IMR-90 (cell line): ENCODE results near the gene DVL2. TPM values are rescaled to one million over a fixed set of nuclear protein-coding genes. Genes with fewer than 3 reads are reported as not detected.
A peak's percentile ranks its signal among the peaks of the same experiment; 100 is the strongest.

Source experiments
- ATAC-seq: fragments of 200-7000 bp; cut with Tn5 transposase; 2 replicates; pipeline ENCODE4 v1.9.1; 2020; ENCODE audit warnings: low read depth, mild to moderate bottlenecking, moderate library complexity
- BruUV-seq: library from RNA; stranded (reverse); fragments of 400-500 nt; replicated peaks from 2 replicates; lab custom pipeline; 2021; lab: Mats Ljungman, UMichigan
- CTCF ChIA-PET: fragments of 300-600 bp; formaldehyde crosslinking; extraction: SDS; loops from one replicate; lab custom pipeline; 2021; ENCODE audit warnings: antibody characterized with exemption; lab: Yijun Ruan, JAX
- POLR2A ChIA-PET: fragments of 300-600 bp; sonication (Branson Sonifier 250); formaldehyde crosslinking; loops from one replicate; lab custom pipeline; 2022; ENCODE audit warnings: antibody characterized with exemption; ENCODE audit not compliant: unreplicated experiment; lab: Charles Lee
- DNase-seq: peaks from one replicate; pipeline ENCODE4 v3.0.0; 2013
- H2AFZ ChIP-seq: replicated peaks from 2 replicates; pipeline ENCODE3; 2013; ENCODE audit warnings: low read length, mild to moderate bottlenecking; ENCODE audit not compliant: poor library complexity
- H2AK5ac ChIP-seq: 2 replicates; pipeline ENCODE4 v1.6.1; 2013; ENCODE audit warnings: low read depth, low read length, inconsistent platforms
- H2AK9ac ChIP-seq: replicated peaks from 2 replicates; pipeline ENCODE3; 2013; ENCODE audit warnings: mild to moderate bottlenecking, low read depth, low read length, moderate library complexity; ENCODE audit not compliant: poor library complexity
- H2BK120ac ChIP-seq: 2 replicates; pipeline ENCODE4 v1.6.1; 2013; ENCODE audit warnings: low read depth, low read length, inconsistent platforms
- H2BK15ac ChIP-seq: 3 replicates; pipeline ENCODE4 v1.6.1; 2013; ENCODE audit warnings: low read depth, low read length, inconsistent platforms
- H2BK20ac ChIP-seq: 2 replicates; pipeline ENCODE4 v1.6.1; 2013; ENCODE audit warnings: low read depth, mild to moderate bottlenecking, inconsistent platforms, low read length, moderate library complexity
- H2BK5ac ChIP-seq: 2 replicates; pipeline ENCODE4 v1.6.1; 2013; ENCODE audit warnings: mild to moderate bottlenecking, low read depth, low read length, inconsistent platforms; ENCODE audit not compliant: poor library complexity, severe bottlenecking
- H3K14ac ChIP-seq: replicated peaks from 2 replicates; pipeline ENCODE4 v1.6.1; 2013; ENCODE audit warnings: low read depth, low read length, inconsistent platforms
- H3K18ac ChIP-seq: 2 replicates; pipeline ENCODE4 v1.6.1; 2013; ENCODE audit warnings: low read depth, low read length, control low read depth
- H3K23ac ChIP-seq: 2 replicates; pipeline ENCODE4 v1.6.1; 2013; ENCODE audit warnings: low read depth, low read length, inconsistent platforms
- H3K27ac ChIP-seq: 2 replicates; pipeline ENCODE4 v1.5.1; 2013; ENCODE audit warnings: mild to moderate bottlenecking, control low read depth, low read length; ENCODE audit not compliant: insufficient read depth
- H3K27me3 ChIP-seq: 2 replicates; pipeline ENCODE4 v1.6.1; 2013; ENCODE audit warnings: low read length; ENCODE audit not compliant: control insufficient read depth, insufficient read depth
- H3K36me3 ChIP-seq: 2 replicates; pipeline ENCODE4 v1.6.1; 2013; ENCODE audit warnings: low read length, mixed read lengths; ENCODE audit not compliant: control insufficient read depth, insufficient read depth
- H3K4ac ChIP-seq: 2 replicates; pipeline ENCODE4 v1.6.1; 2013; ENCODE audit warnings: low read depth, low read length, inconsistent platforms
- H3K4me1 ChIP-seq: 2 replicates; pipeline ENCODE4 v1.6.1; 2013; ENCODE audit warnings: low read length, mixed read lengths; ENCODE audit not compliant: control insufficient read depth, insufficient read depth
- H3K4me2 ChIP-seq: 2 replicates; pipeline ENCODE4 v1.6.1; 2013; ENCODE audit warnings: low read depth, mild to moderate bottlenecking, control low read depth, low read length, moderate library complexity
- H3K4me3 ChIP-seq: 2 replicates; pipeline ENCODE4 v1.5.1; 2013; ENCODE audit warnings: low read depth, mild to moderate bottlenecking, control low read depth, low read length, moderate library complexity; ENCODE audit not compliant: insufficient read depth
- H3K56ac ChIP-seq: 2 replicates; pipeline ENCODE4 v1.6.1; 2013; ENCODE audit warnings: low read length, inconsistent platforms; ENCODE audit not compliant: insufficient read depth; ENCODE audit errors: extremely low read depth
- H3K79me1 ChIP-seq, 2 experiments: 2 replicates each; pipeline ENCODE4 v1.6.1; 2013; ENCODE audit warnings: low read length in 2 of 2, inconsistent platforms in 1 of 2, low read depth in 1 of 2
- H3K9ac ChIP-seq: 2 replicates; pipeline ENCODE4 v1.6.1; 2013; ENCODE audit warnings: low read depth, low read length, control low read depth
- H3K9me1 ChIP-seq: 2 replicates; pipeline ENCODE4 v1.6.1; 2013; ENCODE audit warnings: low read length, inconsistent platforms; ENCODE audit not compliant: insufficient read depth
- H3K9me3 ChIP-seq: 2 replicates; pipeline ENCODE4 v1.6.1; 2013; ENCODE audit warnings: low read length; ENCODE audit not compliant: control insufficient read depth, insufficient read depth
- H4K20me1 ChIP-seq: 2 replicates; pipeline ENCODE4 v1.6.1; 2013; ENCODE audit warnings: low read length, inconsistent platforms; ENCODE audit not compliant: insufficient read depth
- H4K5ac ChIP-seq: 2 replicates; pipeline ENCODE4 v1.6.1; 2013; ENCODE audit warnings: mild to moderate bottlenecking, low read depth, low read length, control low read depth
- H4K8ac ChIP-seq, 2 experiments: 2 replicates each; pipeline ENCODE4 v1.6.1; 2013; ENCODE audit warnings: low read depth in 2 of 2, low read length in 2 of 2, control low read depth in 1 of 2, inconsistent platforms in 1 of 2
- H4K91ac ChIP-seq: 2 replicates; pipeline ENCODE4 v1.6.1; 2013; ENCODE audit warnings: low read depth, low read length, inconsistent platforms; ENCODE audit not compliant: insufficient read depth
- BHLHE40 ChIP-seq: fragments of 150-350 bp; IDR thresholded peaks from 2 replicates; pipeline ENCODE4 v1.6.1; 2016; ENCODE audit warnings: mild to moderate bottlenecking, low read depth, low read length
- CEBPB ChIP-seq: IDR thresholded peaks from 2 replicates; pipeline ENCODE4 v1.6.1; 2012; ENCODE audit warnings: low read depth, low read length, improper control_type of control experiment
- CHD1 ChIP-seq: IDR thresholded peaks from 2 replicates; pipeline ENCODE4 v1.6.1; 2012; ENCODE audit warnings: low read depth, low read length, improper control_type of control experiment
- FOS ChIP-seq: fragments of 150-350 bp; IDR thresholded peaks from 2 replicates; pipeline ENCODE4 v1.6.1; 2016; ENCODE audit warnings: low read depth, low read length
- MAZ ChIP-seq: IDR thresholded peaks from 2 replicates; pipeline ENCODE4 v1.6.1; 2012; ENCODE audit warnings: low read depth, mild to moderate bottlenecking, low read length, improper control_type of control experiment, moderate library complexity, borderline replicate concordance
- MXI1 ChIP-seq: IDR thresholded peaks from 2 replicates; pipeline ENCODE4 v1.6.1; 2012; ENCODE audit warnings: low read depth, mild to moderate bottlenecking, low read length, moderate library complexity, borderline replicate concordance
- NFE2L2 ChIP-seq: fragments of 150-350 bp; IDR thresholded peaks from 2 replicates; pipeline ENCODE4 v1.6.1; 2016; ENCODE audit warnings: low read depth, mild to moderate bottlenecking, low read length
- RAD21 ChIP-seq: IDR thresholded peaks from 2 replicates; pipeline ENCODE4 v1.6.1; 2012; ENCODE audit warnings: low read length, improper control_type of control experiment
- RCOR1 ChIP-seq: IDR thresholded peaks from 2 replicates; pipeline ENCODE4 v1.6.1; 2012; ENCODE audit warnings: mild to moderate bottlenecking, low read length, improper control_type of control experiment; ENCODE audit not compliant: insufficient replicate concordance
- RFX5 ChIP-seq: IDR thresholded peaks from 2 replicates; pipeline ENCODE4 v1.8.0; 2012; ENCODE audit warnings: low read depth, mild to moderate bottlenecking, low read length, moderate library complexity
- SMC3 ChIP-seq: fragments of 150-350 bp; IDR thresholded peaks from 2 replicates; pipeline ENCODE4 v1.6.1; 2016; ENCODE audit warnings: low read depth, mild to moderate bottlenecking, antibody characterized with exemption, low read length, moderate library complexity
- WGBS, 2 experiments: methylation state at CpG; one replicate each; pipeline versions ENCODE4 v1.1.5 to v1.1.7; 2013; ENCODE audit warnings: missing lambda C conversion rate in 2 of 2; ENCODE audit not compliant: insufficient read length in 1 of 2; ENCODE audit errors: extremely low coverage in 2 of 2; 5-methylcytosine and 5-hydroxymethylcytosine counted together
- dilution Hi-C: fragments of 300-500 bp; cut with HindIII; formaldehyde crosslinking; loops from one replicate; pipeline ENCODE4 v1.14.3; 2018; ENCODE audit warnings: low sequenced_read_pairs; ENCODE audit not compliant: unreplicated experiment
- in situ Hi-C: fragments of 300-500 bp; cut with MboI; formaldehyde crosslinking; loops from 3 replicates; pipeline ENCODE4 v1.14.3; 2019; ENCODE audit warnings: low sequenced_read_pairs, inconsistent platforms, mixed read lengths
- intact Hi-C: fragments of 100-400 bp; cut with micrococcal nuclease; formaldehyde crosslinking; loops from 2 replicates; pipeline ENCODE4 v1.10.0; 2022
- polyA plus RNA-seq, 3 experiments: library from polyadenylated mRNA; depleted of rRNA; stranded (reverse); fragments of >200 nt; gene quantifications; 2 replicates each; pipeline ENCODE4 v1.2.3, GENCODE V29; 2012; ENCODE audit warnings: low replicate concordance in 1 of 3
- total RNA-seq: library from RNA; depleted of rRNA; stranded (reverse); fragments of >200 nt; gene quantifications from 2 replicates; pipeline ENCODE4 v1.2.3, GENCODE V29; 2012
- TF ChIP-seq, protein P1 (sequence below): fragments of 150-350 bp; IDR thresholded peaks from 2 replicates; pipeline ENCODE4 v1.6.1; 2016; ENCODE audit warnings: low read depth, mild to moderate bottlenecking, low read length, moderate library complexity, borderline replicate concordance
- TF ChIP-seq, protein P2 (sequence below): conservative IDR thresholded peaks from 2 replicates; pipeline ENCODE4 v1.5.1; 2012; ENCODE audit warnings: mild to moderate bottlenecking, low read depth, low read length, improper control_type of control experiment

Gene DVL2
- total and polyA plus RNA-seq, 2 of the 4 experiments (the other 2 are of a cell fraction) = 11.8 to 21.3 TPM

DNA sequence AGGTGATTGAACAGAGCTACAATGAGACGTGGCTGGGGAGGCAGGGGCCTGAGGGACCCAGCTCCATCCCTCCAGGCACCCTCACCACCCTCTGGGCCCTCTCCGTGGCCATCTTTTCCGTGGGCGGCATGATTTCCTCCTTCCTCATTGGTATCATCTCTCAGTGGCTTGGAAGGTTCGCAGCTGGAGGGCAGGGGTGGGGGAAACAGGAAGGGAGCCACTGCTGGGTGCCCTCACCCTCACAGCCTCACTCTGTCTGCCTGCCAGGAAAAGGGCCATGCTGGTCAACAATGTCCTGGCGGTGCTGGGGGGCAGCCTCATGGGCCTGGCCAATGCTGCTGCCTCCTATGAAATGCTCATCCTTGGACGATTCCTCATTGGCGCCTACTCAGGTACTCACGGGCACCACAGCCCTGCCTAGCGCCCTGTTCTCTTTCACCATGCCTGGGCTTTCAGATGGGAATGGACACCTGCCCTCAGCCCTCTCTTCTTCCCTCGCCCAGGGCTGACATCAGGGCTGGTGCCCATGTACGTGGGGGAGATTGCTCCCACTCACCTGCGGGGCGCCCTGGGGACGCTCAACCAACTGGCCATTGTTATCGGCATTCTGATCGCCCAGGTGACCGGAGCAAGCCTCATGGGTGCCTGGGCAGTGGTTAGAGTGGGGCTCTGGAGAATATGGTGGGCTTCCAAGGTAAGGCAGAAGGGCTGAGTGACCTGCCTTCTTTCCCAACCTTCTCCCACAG is 49.3 kb upstream of the DVL2 start (continued):
- TF ChIP-seq MAZ = no peak

DNA sequence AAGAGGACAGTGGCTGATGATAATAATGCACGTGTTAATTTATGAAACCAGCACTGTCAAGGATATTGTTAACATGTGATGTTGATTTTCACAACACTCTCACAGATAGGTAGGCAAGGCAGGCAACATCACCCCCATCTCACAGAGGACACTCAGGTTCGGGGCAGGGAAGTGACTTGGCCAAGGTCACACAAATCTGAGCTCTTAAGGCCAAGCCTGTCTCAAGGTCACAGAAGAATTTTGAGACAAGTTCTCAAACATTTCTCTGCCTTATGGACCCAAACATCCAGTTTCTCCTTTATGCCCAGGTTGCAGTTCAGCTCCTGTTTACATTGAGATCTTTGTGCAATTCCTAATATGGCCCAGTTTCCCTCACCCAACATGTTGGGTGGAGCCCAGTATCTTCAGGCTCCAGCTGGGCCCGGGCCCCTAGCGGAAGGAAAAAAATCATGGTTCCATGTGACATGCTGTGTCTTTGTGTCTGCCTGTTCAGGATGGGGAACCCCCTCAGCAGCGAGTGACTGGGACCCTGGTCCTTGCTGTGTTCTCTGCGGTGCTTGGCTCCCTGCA is 48.5 kb upstream of the DVL2 start:
- Histone ChIP-seq H3K9me1 (no peaks in the 10 kb centered on the region), H3K56ac (no peak overlapping the region), H2AK5ac (no peak overlapping the region), H3K36me3 (no peaks in the 10 kb centered on the region), H3K79me1 (no peaks in the 10 kb centered on the region), H3K4ac (no peak overlapping the region), H3K4me3 (no peak overlapping the region), H4K91ac (no peak overlapping the region), H3K4me2 (no peak overlapping the region), H4K5ac (no peak overlapping the region), H3K27ac (no peak overlapping the region), H3K9ac (no peak overlapping the region), H3K9me3 (no peaks in the 10 kb centered on the region), H3K23ac (peak overlapping the region; percentile 24; the same call in 1 of the 2 replicates), H2AFZ (no peak overlapping the region), H2BK15ac (no peak overlapping the region), H4K20me1 (no peaks in the 10 kb centered on the region), H3K4me1 (peaks cover 2% of the 10 kb centered on the region; the same call in 1 of the 2 replicates), H3K18ac (no peak overlapping the region), H4K8ac (no peak overlapping the region), H2BK120ac (no peak overlapping the region), H2AK9ac (no peak overlapping the region), H2BK20ac (no peak overlapping the region), H3K27me3 (peaks cover 40% of the 10 kb centered on the region), H3K14ac (no peak overlapping the region), H2BK5ac (no peak overlapping the region)
- POLR2A ChIA-PET = no interaction called here
- ATAC-seq (no peak), DNase-seq (no peak)
- dilution Hi-C loops = no loop called here
- CTCF ChIA-PET = interaction anchor here (2.7 kb wide), 1 partner anchor 14 kb away, joined by 17 read pairs; no protein-coding TSS in a partner anchor
- TF ChIP-seq MXI1 (no peak), FOS (no peak), SMC3 (no peak), RAD21 (no peak), CEBPB (no peak), RFX5 (no peak), RCOR1 (no peak), CHD1 (no peak), MAZ (no peak), NFE2L2 (no peak), BHLHE40 (no peak)
- TF ChIP-seq, protein P1, sequence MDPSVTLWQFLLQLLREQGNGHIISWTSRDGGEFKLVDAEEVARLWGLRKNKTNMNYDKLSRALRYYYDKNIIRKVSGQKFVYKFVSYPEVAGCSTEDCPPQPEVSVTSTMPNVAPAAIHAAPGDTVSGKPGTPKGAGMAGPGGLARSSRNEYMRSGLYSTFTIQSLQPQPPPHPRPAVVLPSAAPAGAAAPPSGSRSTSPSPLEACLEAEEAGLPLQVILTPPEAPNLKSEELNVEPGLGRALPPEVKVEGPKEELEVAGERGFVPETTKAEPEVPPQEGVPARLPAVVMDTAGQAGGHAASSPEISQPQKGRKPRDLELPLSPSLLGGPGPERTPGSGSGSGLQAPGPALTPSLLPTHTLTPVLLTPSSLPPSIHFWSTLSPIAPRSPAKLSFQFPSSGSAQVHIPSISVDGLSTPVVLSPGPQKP = no peak
- TF ChIP-seq, protein P2, sequence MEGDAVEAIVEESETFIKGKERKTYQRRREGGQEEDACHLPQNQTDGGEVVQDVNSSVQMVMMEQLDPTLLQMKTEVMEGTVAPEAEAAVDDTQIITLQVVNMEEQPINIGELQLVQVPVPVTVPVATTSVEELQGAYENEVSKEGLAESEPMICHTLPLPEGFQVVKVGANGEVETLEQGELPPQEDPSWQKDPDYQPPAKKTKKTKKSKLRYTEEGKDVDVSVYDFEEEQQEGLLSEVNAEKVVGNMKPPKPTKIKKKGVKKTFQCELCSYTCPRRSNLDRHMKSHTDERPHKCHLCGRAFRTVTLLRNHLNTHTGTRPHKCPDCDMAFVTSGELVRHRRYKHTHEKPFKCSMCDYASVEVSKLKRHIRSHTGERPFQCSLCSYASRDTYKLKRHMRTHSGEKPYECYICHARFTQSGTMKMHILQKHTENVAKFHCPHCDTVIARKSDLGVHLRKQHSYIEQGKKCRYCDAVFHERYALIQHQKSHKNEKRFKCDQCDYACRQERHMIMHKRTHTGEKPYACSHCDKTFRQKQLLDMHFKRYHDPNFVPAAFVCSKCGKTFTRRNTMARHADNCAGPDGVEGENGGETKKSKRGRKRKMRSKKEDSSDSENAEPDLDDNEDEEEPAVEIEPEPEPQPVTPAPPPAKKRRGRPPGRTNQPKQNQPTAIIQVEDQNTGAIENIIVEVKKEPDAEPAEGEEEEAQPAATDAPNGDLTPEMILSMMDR = no peak
- intact Hi-C loops = no loop called here
- WGBS, 2 experiments = no CpG with 5 or more reads among the region's 6 CpGs
- in situ Hi-C loops = no loop called here
- no TSS peak for BruUV-seq
